Upper lobe of left lung (tissue), 6 donors: ENCODE results near the gene ESRP2. TPM values are rescaled to one million over a fixed set of nuclear protein-coding genes. Genes with fewer than 3 reads are reported as not detected.

ENCODE experiments used
- ATAC-seq, 2 donors: fragments of 200-7000 bp; cut with Tn5 transposase; one replicate each; pipeline ENCODE4 v1.9.1; 2022; ENCODE audit warnings: mild to moderate bottlenecking in 2 of 2, moderate library complexity in 2 of 2; ENCODE audit not compliant: low FRiP score in 2 of 2
- DNase-seq, 2 donors: peaks; one replicate each; pipeline ENCODE4 v3.0.0-alpha.2; 2019 to 2020
- H3K27ac ChIP-seq, 4 donors: fragments of 200-600 bp; sonication (generic); one replicate each; pipeline ENCODE4 v1.5.1; 2016 to 2019
- H3K27me3 ChIP-seq, 4 donors: fragments of 200-600 bp; sonication (generic); one replicate each; pipeline ENCODE4 v1.5.1; 2017 to 2019
- H3K36me3 ChIP-seq, 4 donors: fragments of 200-600 bp; sonication (generic); one replicate each; pipeline ENCODE4 v1.5.1; 2016 to 2019
- H3K4me1 ChIP-seq, 4 donors: fragments of 200-600 bp; sonication (generic); one replicate each; pipeline ENCODE4 v1.5.1; 2018 to 2019
- H3K4me3 ChIP-seq, 4 donors: fragments of 200-600 bp; sonication (generic); one replicate each; pipeline ENCODE4 v1.5.1; 2017 to 2019; ENCODE audit warnings: mild to moderate bottlenecking in 2 of 4, moderate library complexity in 1 of 4
- H3K9me3 ChIP-seq, 4 donors: fragments of 200-600 bp; sonication (generic); one replicate each; pipeline ENCODE4 v1.5.1; 2018 to 2019
- CTCF ChIP-seq, 6 experiments: fragments of 450-650 bp in 4 of 6; fragments of 200-600 bp in 2 of 6; sonication (generic) in 2 of 6; IDR thresholded peaks; one replicate each; pipeline ENCODE4 v1.5.1; 2016 to 2019; ENCODE audit warnings: antibody characterized with exemption in 6 of 6
- EP300 ChIP-seq, 4 donors: sonication (generic); formaldehyde crosslinking; IDR thresholded peaks; one replicate each; pipeline ENCODE4 v1.5.1; 2017; ENCODE audit warnings: antibody characterized with exemption in 4 of 4, control low read depth in 2 of 4
- POLR2A ChIP-seq, 4 donors: fragments of 450-650 bp; IDR thresholded peaks; one replicate each; pipeline ENCODE4 v1.5.1; 2016 to 2017; ENCODE audit warnings: antibody characterized with exemption in 4 of 4, mild to moderate bottlenecking in 2 of 4
- POLR2AphosphoS5 ChIP-seq, 2 donors: sonication (generic); formaldehyde crosslinking; IDR thresholded peaks; one replicate each; pipeline ENCODE4 v1.5.1; 2017; ENCODE audit warnings: antibody characterized with exemption in 2 of 2
- WGBS, 2 donors: methylation state at CpG; one replicate each; pipeline ENCODE4 v1.1.5; 2017 to 2018; 5-methylcytosine and 5-hydroxymethylcytosine counted together
- total RNA-seq, 6 donors: library from RNA; depleted of rRNA in 4 of 6; stranded (reverse); fragments of >200 nt in 4 of 6; gene quantifications; one replicate each; pipeline versions ENCODE4 v1.1.0 to v1.2.1, GENCODE V29; 2016 to 2021
- donor health status: DM: no; HTN: no; CAD: no; lungs with moderate emphysema.
- donor health status: DM: no; HTN: yes; CAD: no; lungs with severe emphysema.

The ESRP2 gene
- total RNA-seq, 6 donors from 2014 or later = 54.2 to 102 (median 64.4) TPM

- peaks cover 0 to 28% (median 10%) of the 10 kb centered on the region in 4 donors for H3K36me3 ChIP-seq
- ATAC-seq = no peak
- H3K4me3 ChIP-seq = no peak overlapping the region
- H3K4me1 ChIP-seq = peaks cover 20 to 52% (median 34%) of the 10 kb centered on the region in 4 donors
- peak in 1 of 2 donors; percentile 39 for DNase-seq
- 77 to 78% methylated on average over 4 of the region's 4 CpGs for whole genome bisulfite sequencing, 2 donors
- no peak for TF ChIP-seq CTCF (IDR thresholded peaks at IDR 0.05)
- TF ChIP-seq POLR2AphosphoS5 (IDR thresholded peaks at IDR 0.05) = no peak
- TF ChIP-seq EP300 (IDR thresholded peaks at IDR 0.05) = no peak
- TF ChIP-seq POLR2A (IDR thresholded peaks at IDR 0.05) = no peak
- H3K27ac ChIP-seq = peak overlapping the region; percentile 24 to 67 (median 39)
- H3K9me3 ChIP-seq = no peaks in the 10 kb centered on the region
- H3K27me3 ChIP-seq = no peaks in the 10 kb centered on the region
Measured at GRCh38 chr16:68272507-68273209, 36.7 kb upstream of the ESRP2 start.

- TF ChIP-seq POLR2AphosphoS5 (IDR thresholded peaks at IDR 0.05) (no peak), POLR2A (IDR thresholded peaks at IDR 0.05) (no peak), EP300 (IDR thresholded peaks at IDR 0.05) (no peak)
- ATAC-seq = no peak
- peaks cover 0 to 25% (median 8%) of the 10 kb centered on the region in 4 donors for H3K36me3 ChIP-seq
- H3K4me1 ChIP-seq = peaks cover 24 to 47% (median 27%) of the 10 kb centered on the region in 4 donors
- DNase-seq = no peak
- H3K4me3 ChIP-seq = no peak overlapping the region
- H3K9me3 ChIP-seq = no peaks in the 10 kb centered on the region
- H3K27me3 ChIP-seq = no peaks in the 10 kb centered on the region
- peak overlapping the region in 2 of 4 donors; percentile 2 to 44 for H3K27ac ChIP-seq
- 0% methylated on average over 1 of the region's 1 CpG for WGBS, 2 donors
Measured at GRCh38 chr16:68270353-68270752, 34.4 kb upstream of the ESRP2 start.

GRCh38 chr16:68269793-68270192 is 33.9 kb upstream of the ESRP2 start:
- TF ChIP-seq EP300 (IDR thresholded peaks at IDR 0.05) = no peak
- TF ChIP-seq CTCF (IDR thresholded peaks at IDR 0.05) = no peak
- no peak for TF ChIP-seq POLR2A (IDR thresholded peaks at IDR 0.05)
- TF ChIP-seq POLR2AphosphoS5 (IDR thresholded peaks at IDR 0.05) = no peak
- Histone ChIP-seq H3K36me3 (peaks cover 0 to 21% (median 5%) of the 10 kb centered on the region in 4 donors), H3K4me1 (peaks cover 24 to 47% (median 28%) of the 10 kb centered on the region in 4 donors), H3K9me3 (no peaks in the 10 kb centered on the region), H3K27me3 (no peaks in the 10 kb centered on the region), H3K4me3 (no peak overlapping the region), H3K27ac (peak overlapping the region in 1 of 4 donors; percentile 44)
- DNase-seq = no peak
- no peak for ATAC-seq
- 84 to 96% methylated on average over 4 of the region's 4 CpGs for WGBS, 2 donors

GRCh38 chr16:68267612-68268405 is 31.9 kb upstream of the ESRP2 start:
- Histone ChIP-seq H3K36me3 (peaks cover 0 to 1% (median 0%) of the 10 kb centered on the region in 4 donors), H3K27me3 (no peaks in the 10 kb centered on the region), H3K4me1 (peaks cover 26 to 58% (median 33%) of the 10 kb centered on the region in 4 donors), H3K9me3 (no peaks in the 10 kb centered on the region), H3K4me3 (no peak overlapping the region), H3K27ac (peak overlapping the region in 2 of 4 donors; percentile 6 to 40)
- ATAC-seq (no peak), DNase-seq (no peak)
- TF ChIP-seq POLR2AphosphoS5 (IDR thresholded peaks at IDR 0.05) (no peak), POLR2A (IDR thresholded peaks at IDR 0.05) (no peak), EP300 (IDR thresholded peaks at IDR 0.05) (no peak), CTCF (IDR thresholded peaks at IDR 0.05) (no peak)
- 75 to 85% methylated on average over 6 of the region's 6 CpGs for WGBS, 2 donors
